Glomerular visceral epithelial cell (primary cell): ENCODE measurements around the gene PAM16.

ENCODE experiments used
- DNase-seq: peaks from one replicate; pipeline ENCODE4 v3.0.0-alpha.2; 2016; ENCODE audit errors: extremely low spot score

The PAM16 gene

GRCh38 chr16:4371357-4372000 is 20.4 kb upstream of the PAM16 start, which contains the start of gene VASN:
Gene VASN, plus strand, starts transcription at chr16:4371848. Its CDS starts 9,030 bp downstream, at chr16:4380878.
- peak; percentile 80 for DNase-seq

- peak; percentile 92 for DNase-seq
Observed at GRCh38 chr16:4370570-4371356, 19.6 kb upstream of the PAM16 start.

GRCh38 chr16:4370151-4370550 is 19.0 kb upstream of the PAM16 start:
- no peak for DNase-seq

GRCh38 chr16:4369007-4369733 is 18.0 kb upstream of the PAM16 start:
- DNase-seq = peak; percentile 72

- no peak for DNase-seq
Observed at GRCh38 chr16:4367393-4367856, 16.3 kb upstream of the PAM16 start.

- DNase-seq = no peak
Observed at GRCh38 chr16:4366016-4366415, 14.9 kb upstream of the PAM16 start.

- no peak for DNase-seq
Observed at GRCh38 chr16:4365615-4366014, 14.5 kb upstream of the PAM16 start.

GRCh38 chr16:4365014-4365406 is 13.9 kb upstream of the PAM16 start:
- DNase-seq = no peak

- no peak for DNase-seq
Observed at GRCh38 chr16:4364196-4365013, 13.3 kb upstream of the PAM16 start.

- no peak for DNase-seq
Observed at GRCh38 chr16:4362476-4363135, 11.5 kb upstream of the PAM16 start.

GRCh38 chr16:4361944-4362311 is 10.8 kb upstream of the PAM16 start:
- no peak for DNase-seq

GRCh38 chr16:4361033-4361943 is 10.2 kb upstream of the PAM16 start:
- no peak for DNase-seq

GRCh38 chr16:4360538-4361021 is 9.5 kb upstream of the PAM16 start:
- no peak for DNase-seq

GRCh38 chr16:4359914-4360313 is 8.8 kb upstream of the PAM16 start:
- DNase-seq = no peak

- peak; percentile 36 for DNase-seq
Observed at GRCh38 chr16:4358831-4359561, 7.9 kb upstream of the PAM16 start.

GRCh38 chr16:4358236-4358635 is 7.1 kb upstream of the PAM16 start:
- DNase-seq = no peak

GRCh38 chr16:4356820-4357219 is 5.7 kb upstream of the PAM16 start:
- DNase-seq = no peak

GRCh38 chr16:4354512-4355409 is 3.6 kb upstream of the PAM16 start:
- no peak for DNase-seq
